Mucosa of rectum (tissue), 2 donors: ENCODE measurements around the gene DCLK1.
"Not testable (repeated sequence)": the region's sequence is repeated elsewhere in the genome, so short reads cannot be mapped to it uniquely, and the experiment has no call there.

Experiments
- H3K27ac ChIP-seq, 2 donors: one replicate each; pipeline ENCODE4 v1.7.0; 2013; ENCODE audit warnings: inconsistent platforms in 2 of 2, low read depth in 2 of 2, low read length in 2 of 2
- H3K27me3 ChIP-seq, 2 donors: one replicate each; pipeline ENCODE4 v1.7.0; 2013; ENCODE audit warnings: low read length in 2 of 2; ENCODE audit not compliant: control insufficient read depth in 2 of 2, insufficient read depth in 2 of 2
- H3K36me3 ChIP-seq, 2 donors: one replicate each; pipeline ENCODE4 v1.7.0; 2013; ENCODE audit warnings: low read length in 2 of 2; ENCODE audit not compliant: control insufficient read depth in 2 of 2, insufficient read depth in 2 of 2
- H3K4me1 ChIP-seq, 2 donors: one replicate each; pipeline ENCODE4 v1.7.0; 2013; ENCODE audit warnings: low read length in 2 of 2, mild to moderate bottlenecking in 1 of 2; ENCODE audit not compliant: control insufficient read depth in 2 of 2, insufficient read depth in 2 of 2
- H3K4me3 ChIP-seq, 2 donors: one replicate each; pipeline ENCODE4 v1.7.0; 2013; ENCODE audit warnings: low read length in 2 of 2
- H3K9ac ChIP-seq, 2 donors: one replicate each; pipeline ENCODE4 v1.7.0; 2013; ENCODE audit warnings: low read length in 2 of 2, low read depth in 1 of 2, mild to moderate bottlenecking in 1 of 2
- H3K9me3 ChIP-seq, 2 donors: one replicate each; pipeline ENCODE4 v1.7.0; 2013; ENCODE audit warnings: low read length in 2 of 2; ENCODE audit not compliant: control insufficient read depth in 2 of 2
- donor health status: healthy.
- donor health status: Normal muscosa, but diverticular disease.

The DCLK1 gene

GRCh38 chr13:36072152-36072935 is 58.8 kb downstream of the DCLK1 start:
- Histone ChIP-seq H3K36me3 (no peaks in the 10 kb centered on the region), H3K9me3 (no peaks in the 10 kb centered on the region), H3K27me3 (no peaks in the 10 kb centered on the region), H3K9ac (no peak overlapping the region), H3K4me3 (no peak overlapping the region), H3K27ac (no peak overlapping the region), H3K4me1 (no peaks in the 10 kb centered on the region)

- H3K27me3 ChIP-seq, H3K27ac ChIP-seq, H3K4me1 ChIP-seq, H3K36me3 ChIP-seq, H3K4me3 ChIP-seq, H3K9me3 ChIP-seq, H3K9ac ChIP-seq: not testable (repeated sequence)
These were observed 60.5 kb downstream of the DCLK1 start for GRCh38 chr13:36070504-36071192.

- Histone ChIP-seq H3K27me3 (no peaks in the 10 kb centered on the region), H3K36me3 (no peaks in the 10 kb centered on the region), H3K9me3 (no peaks in the 10 kb centered on the region), H3K4me3 (no peak overlapping the region), H3K4me1 (no peaks in the 10 kb centered on the region), H3K9ac (no peak overlapping the region), H3K27ac (no peak overlapping the region)
These were observed 61.3 kb downstream of the DCLK1 start for GRCh38 chr13:36069881-36070366.

- no peak overlapping the region for H3K9ac ChIP-seq
- H3K36me3 ChIP-seq, result no peaks in the 10 kb centered on the region
- H3K27me3 ChIP-seq, result no peaks in the 10 kb centered on the region
- no peak overlapping the region for H3K27ac ChIP-seq
- no peaks in the 10 kb centered on the region for H3K4me1 ChIP-seq
- H3K4me3 ChIP-seq, result no peak overlapping the region
- H3K9me3 ChIP-seq, result no peaks in the 10 kb centered on the region
These were observed 62.2 kb downstream of the DCLK1 start for GRCh38 chr13:36068991-36069390.

GRCh38 chr13:36068566-36068965 is 62.6 kb downstream of the DCLK1 start:
- Histone ChIP-seq H3K36me3 (no peaks in the 10 kb centered on the region), H3K4me3 (no peak overlapping the region), H3K9me3 (no peaks in the 10 kb centered on the region), H3K27me3 (no peaks in the 10 kb centered on the region), H3K4me1 (no peaks in the 10 kb centered on the region), H3K9ac (no peak overlapping the region), H3K27ac (no peak overlapping the region)

GRCh38 chr13:36067746-36068381 is 63.3 kb downstream of the DCLK1 start:
- Histone ChIP-seq H3K36me3 (no peaks in the 10 kb centered on the region), H3K9ac (no peak overlapping the region), H3K27ac (no peak overlapping the region), H3K4me1 (no peaks in the 10 kb centered on the region), H3K4me3 (no peak overlapping the region), H3K27me3 (no peaks in the 10 kb centered on the region), H3K9me3 (no peaks in the 10 kb centered on the region)

GRCh38 chr13:36062249-36062648 is 68.9 kb downstream of the DCLK1 start:
- Histone ChIP-seq H3K4me3 (no peak overlapping the region), H3K9ac (no peak overlapping the region), H3K9me3 (no peaks in the 10 kb centered on the region), H3K27ac (no peak overlapping the region), H3K27me3 (no peaks in the 10 kb centered on the region), H3K4me1 (no peaks in the 10 kb centered on the region), H3K36me3 (no peaks in the 10 kb centered on the region)

GRCh38 chr13:36061621-36062020 is 69.6 kb downstream of the DCLK1 start:
- Histone ChIP-seq H3K27me3 (no peaks in the 10 kb centered on the region), H3K27ac (no peak overlapping the region), H3K9me3 (no peaks in the 10 kb centered on the region), H3K4me1 (no peaks in the 10 kb centered on the region), H3K4me3 (no peak overlapping the region), H3K36me3 (no peaks in the 10 kb centered on the region), H3K9ac (no peak overlapping the region)

GRCh38 chr13:36061054-36061453 is 70.1 kb downstream of the DCLK1 start:
- H3K9ac ChIP-seq, result no peak overlapping the region
- no peak overlapping the region for H3K4me3 ChIP-seq
- H3K4me1 ChIP-seq, result no peaks in the 10 kb centered on the region
- no peak overlapping the region for H3K27ac ChIP-seq
- no peaks in the 10 kb centered on the region for H3K9me3 ChIP-seq
- H3K36me3 ChIP-seq, result no peaks in the 10 kb centered on the region
- H3K27me3 ChIP-seq, result no peaks in the 10 kb centered on the region

GRCh38 chr13:36059321-36059720 is 71.9 kb downstream of the DCLK1 start:
- Histone ChIP-seq H3K9me3 (no peaks in the 10 kb centered on the region), H3K4me3 (no peak overlapping the region), H3K27me3 (no peaks in the 10 kb centered on the region), H3K9ac (no peak overlapping the region), H3K4me1 (no peaks in the 10 kb centered on the region), H3K27ac (no peak overlapping the region), H3K36me3 (no peaks in the 10 kb centered on the region)
